Neural cell (in vitro differentiated cells): Measurements from ENCODE around the gene OR52N5. TPM values are rescaled to one million over a fixed set of nuclear protein-coding genes. Genes with fewer than 3 reads are reported as not detected.

Experiments used
- H2AFZ ChIP-seq: fragments of 200-600, 300-800 bp; sonication (generic), shearing (Covaris generic); 2 replicates; pipeline ENCODE4 v1.6.0; 2014; ENCODE audit warnings: low read depth, mild to moderate bottlenecking, antibody characterized with exemption, low read length, moderate library complexity
- H3F3A ChIP-seq: fragments of 200-600 bp; shearing (Covaris generic); 2 replicates; pipeline ENCODE4 v1.6.1; 2016; ENCODE audit warnings: mild to moderate bottlenecking, moderate library complexity, mixed read lengths, antibody characterized with exemption, low read length; ENCODE audit not compliant: insufficient read depth, poor library complexity, severe bottlenecking
- H3K27ac ChIP-seq: fragments of 200-600, 300-800 bp; sonication (generic), shearing (Covaris generic); 2 replicates; pipeline ENCODE4 v1.5.1; 2014; ENCODE audit warnings: mild to moderate bottlenecking, low read length, moderate library complexity
- H3K27me3 ChIP-seq: fragments of 300-800, 200-600 bp; sonication (generic), shearing (Covaris generic); 2 replicates; pipeline ENCODE4 v1.6.0; 2014; ENCODE audit warnings: mild to moderate bottlenecking, low read depth, low read length, moderate library complexity; ENCODE audit not compliant: insufficient read depth
- H3K36me3 ChIP-seq: fragments of 300-800, 200-600 bp; sonication (generic), shearing (Covaris generic); 2 replicates; pipeline ENCODE4 v1.5.1; 2014; ENCODE audit warnings: mild to moderate bottlenecking, antibody characterized with exemption, low read length, moderate library complexity; ENCODE audit not compliant: insufficient read depth
- H3K4me2 ChIP-seq: fragments of 300-800, 200-600 bp; sonication (generic), shearing (Covaris generic); 2 replicates; pipeline ENCODE4 v1.6.0; 2014; ENCODE audit warnings: mild to moderate bottlenecking, low read length
- H3K4me3 ChIP-seq: fragments of 300-800, 200-600 bp; sonication (generic), shearing (Covaris generic); 2 replicates; pipeline ENCODE4 v1.5.1; 2014; ENCODE audit warnings: mild to moderate bottlenecking, low read length, moderate library complexity
- H3K79me2 ChIP-seq: fragments of 200-600 bp; shearing (Covaris generic); replicated peaks from 2 replicates; pipeline ENCODE4 v1.6.0; 2014; ENCODE audit warnings: mild to moderate bottlenecking, low read length, moderate library complexity; ENCODE audit not compliant: insufficient read depth
- H3K9ac ChIP-seq: fragments of 300-800, 200-600 bp; sonication (generic), shearing (Covaris generic); 2 replicates; pipeline ENCODE4 v1.6.1; 2016; ENCODE audit warnings: mild to moderate bottlenecking, low read length, mixed read lengths
- H3K9me2 ChIP-seq: fragments of 200-600 bp; shearing (Covaris generic); 2 replicates; pipeline ENCODE4 v1.6.1; 2016; ENCODE audit warnings: mild to moderate bottlenecking, low read length, mixed read lengths; ENCODE audit not compliant: insufficient read depth
- H3K9me3 ChIP-seq: fragments of 200-600, 300-800 bp; sonication (generic), shearing (Covaris generic); 2 replicates; pipeline ENCODE4 v1.6.1; 2016; ENCODE audit warnings: mild to moderate bottlenecking, mixed run types, low read length, moderate library complexity, mixed read lengths
- H4K20me1 ChIP-seq: fragments of 200-600 bp; shearing (Covaris generic); 2 replicates; pipeline ENCODE4 v1.6.1; 2016; ENCODE audit warnings: mild to moderate bottlenecking, mixed run types; ENCODE audit not compliant: insufficient read depth
- CTCF ChIP-seq: fragments of 450-650 bp; IDR thresholded peaks from 2 replicates; pipeline ENCODE4 v1.5.1; 2014; ENCODE audit warnings: antibody characterized with exemption, mild to moderate bottlenecking, moderate library complexity; ENCODE audit not compliant: poor library complexity, severe bottlenecking
- EP300 ChIP-seq: fragments of 450-650 bp; conservative IDR thresholded peaks from 2 replicates; pipeline ENCODE4 v1.6.1; 2014; ENCODE audit warnings: antibody characterized with exemption, mild to moderate bottlenecking, moderate library complexity; ENCODE audit not compliant: poor library complexity, severe bottlenecking
- EZH2 ChIP-seq: fragments of 200-600, 300-800 bp; shearing (Covaris generic), sonication (generic); IDR thresholded peaks from 2 replicates; pipeline ENCODE4 v1.6.1; 2014; ENCODE audit warnings: antibody characterized with exemption, low read length, borderline replicate concordance, mild to moderate bottlenecking; ENCODE audit not compliant: insufficient read depth, poor library complexity, severe bottlenecking
- MXI1 ChIP-seq: fragments of 450-650 bp; conservative IDR thresholded peaks from 2 replicates; pipeline ENCODE4 v1.6.1; 2014; ENCODE audit warnings: antibody characterized with exemption, mild to moderate bottlenecking; ENCODE audit not compliant: poor library complexity, severe bottlenecking
- POLR2AphosphoS5 ChIP-seq: IDR thresholded peaks from 2 replicates; pipeline ENCODE4 v1.6.1; 2012
- RAD21 ChIP-seq: fragments of 450-650 bp; conservative IDR thresholded peaks from 2 replicates; pipeline ENCODE4 v1.6.1; 2014; ENCODE audit warnings: antibody characterized with exemption, mild to moderate bottlenecking, moderate library complexity
- REST ChIP-seq: IDR thresholded peaks from 2 replicates; pipeline ENCODE4 v1.6.1; 2012; ENCODE audit warnings: borderline replicate concordance
- SMC3 ChIP-seq: fragments of 450-650 bp; conservative IDR thresholded peaks from 2 replicates; pipeline ENCODE4 v1.6.1; 2014; ENCODE audit warnings: antibody characterized with exemption, mild to moderate bottlenecking, moderate library complexity; ENCODE audit not compliant: poor library complexity
- TAF1 ChIP-seq: IDR thresholded peaks from 2 replicates; pipeline ENCODE4 v1.6.1; 2012; ENCODE audit warnings: low read depth
- polyA plus RNA-seq: library from polyadenylated mRNA; depleted of rRNA; stranded (reverse); fragments of >200 nt; gene quantifications from 2 replicates; pipeline ENCODE4 v1.2.3, GENCODE V29; 2014

The OR52N5 gene
- polyA plus RNA-seq, 1 donor from 2014 or later = not detected

- Histone ChIP-seq H3K9me3 (no peaks in the 10 kb centered on the region), H3K9ac (no peak within 1 kb of the TSS), H2AFZ (no peak within 1 kb of the TSS), H4K20me1 (no peaks in the 10 kb centered on the region), H3F3A (no peaks in the 10 kb centered on the region), H3K9me2 (no peaks in the 10 kb centered on the region), H3K4me2 (no peak within 1 kb of the TSS), H3K4me3 (no peak within 1 kb of the TSS), H3K27me3 (no peaks in the 10 kb centered on the region), H3K79me2 (no peaks in the 10 kb centered on the region), H3K36me3 (no peaks in the 10 kb centered on the region), H3K27ac (no peak within 1 kb of the TSS)
- TF ChIP-seq MXI1 = no peak
- no peak for TF ChIP-seq TAF1
- no peak for TF ChIP-seq EP300
- no peak for TF ChIP-seq EZH2
- no peak for TF ChIP-seq REST
- no peak for TF ChIP-seq RAD21
- TF ChIP-seq CTCF = no peak
- TF ChIP-seq SMC3 = no peak
- TF ChIP-seq POLR2AphosphoS5 = no peak
These were observed 46.8 kb downstream of the OR52N5 start, which contains the start of gene OR56B1 for GRCh38 chr11:5736396-5736795. TSS of gene OR56B1 (plus strand) at chr11:5736448. CDS start at chr11:5736517, 69 bp downstream.

- Histone ChIP-seq H3K27me3 (no peaks in the 10 kb centered on the region), H3F3A (no peaks in the 10 kb centered on the region), H3K9me3 (no peaks in the 10 kb centered on the region), H3K4me2 (no peak overlapping the region), H3K9ac (no peak overlapping the region), H3K9me2 (no peaks in the 10 kb centered on the region), H3K4me3 (no peak overlapping the region), H3K36me3 (no peaks in the 10 kb centered on the region), H4K20me1 (no peaks in the 10 kb centered on the region), H3K27ac (no peak overlapping the region), H3K79me2 (no peaks in the 10 kb centered on the region), H2AFZ (no peak overlapping the region)
- no peak for TF ChIP-seq EP300
- no peak for TF ChIP-seq MXI1
- TF ChIP-seq TAF1 = no peak
- TF ChIP-seq CTCF = no peak
- TF ChIP-seq SMC3 = no peak
- no peak for TF ChIP-seq EZH2
- TF ChIP-seq RAD21 = no peak
- TF ChIP-seq REST = no peak
- no peak for TF ChIP-seq POLR2AphosphoS5
These were observed 55.5 kb downstream of the OR52N5 start for GRCh38 chr11:5727691-5728090.
